Measurements from ENCODE around the gene TOX2.

GRCh38 chr20:44112889-44113617, 198.4 kb downstream of the TOX2 start:
- TF ChIP-seq EZH2 (IDR thresholded peaks at IDR 0.05; ENCODE audit: borderline replicate concordance, low read length) (no peak), CTCF (conservative IDR thresholded peaks at IDR 0.05 in 1 of 2, IDR thresholded peaks at IDR 0.05 in 1 of 2; ENCODE audit: extremely low read depth in 1 of 2, insufficient read depth in 1 of 2, low read depth in 1 of 2, low read length in 2 of 2) (no peak)

Measured in mammary epithelial cell (primary cell).